WTC11 (cell line): ENCODE measurements around the gene TLCD1. TPM values are rescaled to one million over a fixed set of nuclear protein-coding genes. Genes with fewer than 3 reads are reported as not detected.

Experiments
- AR ChIP-seq: fragments of 250-450 bp; sonication (Bioruptor Pico); IDR thresholded peaks from 2 replicates; pipeline ENCODE4 v1.9.0; 2021; ENCODE audit warnings: mild to moderate bottlenecking
- ATF1 ChIP-seq: sonication (generic); formaldehyde crosslinking; IDR thresholded peaks from 2 replicates; pipeline ENCODE4 v1.8.1; 2023; ENCODE audit warnings: mild to moderate bottlenecking, moderate library complexity, missing genetic modification reagents
- CDX4 ChIP-seq: fragments of 250-450 bp; sonication (Bioruptor Pico); IDR thresholded peaks from 2 replicates; pipeline ENCODE4 v1.9.0; 2021; ENCODE audit warnings: moderate library complexity, mild to moderate bottlenecking, inconsistent platforms, borderline replicate concordance
- ETV6 ChIP-seq: sonication (generic); formaldehyde crosslinking; IDR thresholded peaks from 2 replicates; pipeline ENCODE4 v1.8.1; 2022; ENCODE audit warnings: mild to moderate bottlenecking, missing genetic modification reagents
- FOXJ3 ChIP-seq: sonication (generic); formaldehyde crosslinking; IDR thresholded peaks from 2 replicates; pipeline ENCODE4 v1.9.0; 2021; ENCODE audit warnings: missing genetic modification reagents, mild to moderate bottlenecking, borderline replicate concordance
- FOXP1 ChIP-seq: sonication (generic); formaldehyde crosslinking; IDR thresholded peaks from 2 replicates; pipeline ENCODE4 v1.8.0; 2022; ENCODE audit warnings: missing genetic modification reagents, mild to moderate bottlenecking, moderate library complexity, borderline replicate concordance
- GTF2I ChIP-seq: fragments of 250-450 bp; sonication (Bioruptor Pico); conservative IDR thresholded peaks from 2 replicates; pipeline ENCODE4 v1.4.0; 2021; ENCODE audit warnings: mild to moderate bottlenecking
- MAX ChIP-seq: sonication (generic); formaldehyde crosslinking; IDR thresholded peaks from 2 replicates; pipeline ENCODE4 v1.8.0; 2022; ENCODE audit warnings: mild to moderate bottlenecking, missing genetic modification reagents
- MLX ChIP-seq: sonication (generic); formaldehyde crosslinking; IDR thresholded peaks from 2 replicates; pipeline ENCODE4 v1.8.1; 2023; ENCODE audit warnings: mild to moderate bottlenecking, missing genetic modification reagents, moderate library complexity
- PRDM15 ChIP-seq: sonication (generic); formaldehyde crosslinking; IDR thresholded peaks from 2 replicates; pipeline ENCODE4 v1.8.0; 2022; ENCODE audit warnings: missing genetic modification reagents
- RORB ChIP-seq: fragments of 250-450 bp; sonication (Bioruptor Pico); IDR thresholded peaks from 2 replicates; pipeline ENCODE4 v1.9.0; 2021; ENCODE audit warnings: mild to moderate bottlenecking
- SOX15 ChIP-seq: fragments of 250-450 bp; sonication (Bioruptor Pico); IDR thresholded peaks from 2 replicates; pipeline ENCODE4 v1.9.0; 2021; ENCODE audit warnings: mild to moderate bottlenecking
- STAT6 ChIP-seq: sonication (generic); formaldehyde crosslinking; conservative IDR thresholded peaks from 2 replicates; pipeline ENCODE4 v1.8.1; 2023; ENCODE audit warnings: mild to moderate bottlenecking, low read depth, missing genetic modification reagents, moderate library complexity
- ZBTB21 ChIP-seq: sonication (generic); formaldehyde crosslinking; IDR thresholded peaks from 2 replicates; pipeline ENCODE4 v1.8.1; 2023; ENCODE audit warnings: mild to moderate bottlenecking, missing genetic modification reagents, borderline replicate concordance
- ZBTB43 ChIP-seq: sonication (generic); formaldehyde crosslinking; IDR thresholded peaks from 2 replicates; pipeline ENCODE4 v1.8.1; 2023; ENCODE audit warnings: mild to moderate bottlenecking, missing genetic modification reagents
- ZNF281 ChIP-seq: sonication (generic); formaldehyde crosslinking; IDR thresholded peaks from 2 replicates; pipeline ENCODE4 v1.8.0; 2023; ENCODE audit warnings: mild to moderate bottlenecking, missing genetic modification reagents
- ZNF532 ChIP-seq: fragments of 250-450 bp; sonication (Bioruptor Pico); IDR thresholded peaks from 2 replicates; pipeline ENCODE4 v1.9.0; 2021; ENCODE audit warnings: mild to moderate bottlenecking, borderline replicate concordance
- total RNA-seq: library from RNA; stranded (reverse); gene quantifications from 3 replicates; pipeline ENCODE4 v1.2.3, GENCODE V29; 2021

TLCD1 gene
- total RNA-seq, 1 experiment from 2014 or later = 36.0 TPM

- TF ChIP-seq ZNF532 (CRISPR knock-in tag) = no peak
- TF ChIP-seq ETV6 (CRISPR knock-in tag) = 0 out of 2 replicates have a peak, but pooled peaks have one; percentile 12
- TF ChIP-seq MAX (CRISPR knock-in tag) = peak; percentile 34; the same call in 1 of the 2 replicates
- no peak for TF ChIP-seq ZBTB21 (CRISPR knock-in tag)
- no peak for TF ChIP-seq RORB (CRISPR knock-in tag)
- TF ChIP-seq PRDM15 (CRISPR knock-in tag) = no peak
- no peak for TF ChIP-seq CDX4 (CRISPR knock-in tag)
- no peak for TF ChIP-seq GTF2I (CRISPR knock-in tag)
- no peak for TF ChIP-seq FOXP1 (CRISPR knock-in tag)
- TF ChIP-seq ZBTB43 (CRISPR knock-in tag) = 0 out of 2 replicates have a peak, but pooled peaks have one; percentile 37
- TF ChIP-seq ZNF281 (CRISPR knock-in tag) = no peak
- TF ChIP-seq AR (CRISPR knock-in tag) = no peak
- no peak for TF ChIP-seq SOX15 (CRISPR knock-in tag)
- no peak for TF ChIP-seq ATF1 (CRISPR knock-in tag)
- TF ChIP-seq MLX (CRISPR knock-in tag) = no peak
- no peak for TF ChIP-seq STAT6 (CRISPR knock-in tag)
- no peak for TF ChIP-seq FOXJ3 (CRISPR knock-in tag)
Measured at GRCh38 chr17:28718333-28719020, 7.6 kb downstream of the TLCD1 start (continued).
